Fibroblast of pulmonary artery (primary cell): ENCODE measurements around the gene ZNF536.

ENCODE experiments used
- DNase-seq: peaks from one replicate; pipeline ENCODE4 v3.0.0-alpha.2; 2010; ENCODE audit warnings: low read depth
- H3K4me3 ChIP-seq: replicated peaks from 2 replicates; pipeline ENCODE4 v1.5.1; 2011; ENCODE audit warnings: low read depth, mild to moderate bottlenecking, control low read depth, low read length, moderate library complexity
- TF ChIP-seq, protein P1 (sequence below): IDR thresholded peaks from 2 replicates; pipeline ENCODE4 v1.5.1; 2011; ENCODE audit warnings: mild to moderate bottlenecking, control low read depth, low read length, inconsistent platforms; ENCODE audit errors: missing control alignments

The ZNF536 gene

DNA sequence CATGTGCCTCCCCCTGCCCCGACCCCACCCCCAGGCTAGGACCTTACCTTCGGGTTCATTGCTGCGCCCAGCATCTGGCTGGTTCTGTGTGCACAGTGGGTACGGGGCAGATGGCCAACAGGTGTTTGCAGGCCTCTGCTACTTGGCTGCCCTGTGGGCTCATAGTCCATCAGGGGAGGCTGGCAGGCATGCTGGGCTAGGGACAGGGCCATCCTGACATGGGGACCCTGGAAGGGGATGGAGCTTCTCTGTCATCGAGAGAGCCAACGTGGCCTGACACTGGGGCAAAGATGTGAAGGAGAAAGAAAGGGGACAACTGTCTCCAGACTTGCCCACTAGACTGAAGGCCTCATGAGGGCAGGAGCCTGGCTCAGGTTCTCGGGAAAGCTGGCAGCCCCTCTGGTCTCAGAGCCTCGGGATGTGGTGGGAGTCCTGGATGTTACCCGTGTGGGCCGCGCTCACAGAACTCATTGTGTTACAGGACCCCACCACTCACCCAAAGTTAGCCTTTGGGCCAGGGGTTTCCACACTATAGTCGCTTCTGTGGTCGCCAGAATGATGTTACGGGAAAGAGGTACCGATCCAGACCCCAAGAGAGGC, 4.7 kb downstream of the ZNF536 start:
- DNase-seq, result no peak
- no peak overlapping the region for H3K4me3 ChIP-seq
- TF ChIP-seq, protein P1, sequence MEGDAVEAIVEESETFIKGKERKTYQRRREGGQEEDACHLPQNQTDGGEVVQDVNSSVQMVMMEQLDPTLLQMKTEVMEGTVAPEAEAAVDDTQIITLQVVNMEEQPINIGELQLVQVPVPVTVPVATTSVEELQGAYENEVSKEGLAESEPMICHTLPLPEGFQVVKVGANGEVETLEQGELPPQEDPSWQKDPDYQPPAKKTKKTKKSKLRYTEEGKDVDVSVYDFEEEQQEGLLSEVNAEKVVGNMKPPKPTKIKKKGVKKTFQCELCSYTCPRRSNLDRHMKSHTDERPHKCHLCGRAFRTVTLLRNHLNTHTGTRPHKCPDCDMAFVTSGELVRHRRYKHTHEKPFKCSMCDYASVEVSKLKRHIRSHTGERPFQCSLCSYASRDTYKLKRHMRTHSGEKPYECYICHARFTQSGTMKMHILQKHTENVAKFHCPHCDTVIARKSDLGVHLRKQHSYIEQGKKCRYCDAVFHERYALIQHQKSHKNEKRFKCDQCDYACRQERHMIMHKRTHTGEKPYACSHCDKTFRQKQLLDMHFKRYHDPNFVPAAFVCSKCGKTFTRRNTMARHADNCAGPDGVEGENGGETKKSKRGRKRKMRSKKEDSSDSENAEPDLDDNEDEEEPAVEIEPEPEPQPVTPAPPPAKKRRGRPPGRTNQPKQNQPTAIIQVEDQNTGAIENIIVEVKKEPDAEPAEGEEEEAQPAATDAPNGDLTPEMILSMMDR, result no peak

GRCh38 chr19:30378701-30379100, 6.5 kb downstream of the ZNF536 start:
- TF ChIP-seq, protein P1, result no peak
- no peak for DNase-seq
- H3K4me3 ChIP-seq, result no peak overlapping the region

DNA sequence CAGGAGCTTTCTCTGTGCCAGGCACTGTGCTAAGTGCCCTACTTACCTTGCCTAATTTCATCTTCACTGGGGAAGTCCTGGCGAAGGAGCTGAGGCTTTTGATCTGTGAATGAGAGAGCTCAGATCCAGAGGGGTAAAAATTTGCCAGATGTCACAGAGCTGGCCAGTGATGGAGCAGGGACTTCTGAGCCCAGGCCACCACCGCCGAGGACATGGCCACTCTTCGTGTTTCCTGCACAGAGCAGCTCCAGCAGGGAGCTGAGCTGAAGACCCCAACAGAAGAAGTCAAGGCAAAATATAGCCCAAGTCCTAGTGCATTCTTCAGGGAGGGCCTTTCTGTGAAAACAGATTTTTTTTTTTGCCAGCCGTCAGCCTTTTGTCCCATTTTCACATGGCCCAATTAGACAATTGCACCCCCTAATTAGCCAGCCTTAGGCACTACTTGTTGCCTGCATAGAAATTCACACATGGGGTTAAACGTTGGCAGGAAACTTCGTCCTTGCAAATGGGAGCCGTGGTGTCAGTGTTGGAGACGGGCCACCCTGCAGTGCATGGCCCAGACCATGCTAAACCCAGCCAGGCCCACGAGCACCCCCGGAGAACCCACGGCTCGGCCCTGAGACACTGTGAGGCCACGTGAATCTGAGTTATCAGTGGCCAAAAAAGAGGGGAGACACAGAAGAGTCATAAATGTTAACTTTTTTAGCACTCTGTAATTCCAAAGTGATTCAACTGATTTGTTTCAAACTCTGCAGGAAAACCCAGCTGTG, 7.8 kb downstream of the ZNF536 start:
- DNase-seq, result no peak
- no peak overlapping the region for H3K4me3 ChIP-seq
- TF ChIP-seq, protein P1, result no peak

DNA sequence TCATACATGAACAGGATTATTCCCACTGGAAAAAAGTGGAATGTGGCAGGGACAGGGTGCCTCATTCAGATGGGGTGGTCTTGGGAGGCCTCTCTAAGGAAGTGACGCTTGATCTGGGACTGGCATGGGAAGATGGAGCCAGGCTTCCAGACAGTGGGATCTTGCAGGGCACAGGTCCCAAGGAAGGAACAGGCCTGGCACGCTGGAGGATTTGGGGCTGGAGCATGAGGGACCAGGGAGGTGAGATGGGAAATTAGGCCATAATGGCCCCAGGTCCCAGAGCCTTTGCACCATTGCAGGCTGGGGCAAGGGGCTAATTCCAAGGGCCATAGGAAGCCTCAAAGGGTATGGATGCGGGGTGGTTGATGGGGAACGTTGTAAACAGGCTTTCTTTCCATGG, 9.2 kb downstream of the ZNF536 start:
- H3K4me3 ChIP-seq, result no peak overlapping the region
- TF ChIP-seq, protein P1, result no peak
- DNase-seq, result no peak

GRCh38 chr19:30385174-30385573, 13.0 kb downstream of the ZNF536 start:
- no peak overlapping the region for H3K4me3 ChIP-seq
- no peak for DNase-seq
- TF ChIP-seq, protein P1, result no peak

- no peak for DNase-seq
- H3K4me3 ChIP-seq, result no peak overlapping the region
- TF ChIP-seq, protein P1, result no peak
Observed at GRCh38 chr19:30385666-30386065, 13.5 kb downstream of the ZNF536 start.
